ENCODE results near the gene BOD1L2.

GRCh38 chr18:57194622-57195021 lies 47.7 kb downstream of the BOD1L2 start:
- TF ChIP-seq CTCF (optimal IDR thresholded peaks at IDR 0.05 in 1 of 3, IDR thresholded peaks at IDR 0.05 in 1 of 3, conservative IDR thresholded peaks at IDR 0.05 in 1 of 3; ENCODE audit: extremely low read depth in 1 of 3, insufficient read depth in 2 of 3, low read length in 3 of 3) (no peak), EZH2 (IDR thresholded peaks at IDR 0.05; ENCODE audit: low read length) (no peak)
